Tibial artery (tissue), 4 donors: Measurements from ENCODE around the gene ADARB2.

ENCODE experiments used
- DNase-seq, 2 donors: peaks; one replicate each; pipeline ENCODE4 v3.0.0-alpha.2; 2019
- H3K27ac ChIP-seq, 2 donors: fragments of 200-600 bp; sonication (generic) in 1 of 2; 1 replicate in 1 of 2; 2 replicates in 1 of 2; pipeline ENCODE4 v1.5.1; 2018 to 2019; ENCODE audit warnings: mild to moderate bottlenecking in 1 of 2
- H3K27me3 ChIP-seq, 2 donors: fragments of 200-600 bp; sonication (generic) in 1 of 2; one replicate each; pipeline versions ENCODE4 v1.5.1 to v1.6.0; 2016 to 2019
- H3K36me3 ChIP-seq, 3 donors: fragments of 200-600 bp; sonication (generic) in 2 of 3; one replicate each; pipeline ENCODE4 v1.5.1; 2016 to 2019; ENCODE audit warnings: mild to moderate bottlenecking in 2 of 3
- H3K4me1 ChIP-seq, 4 donors: fragments of 200-600 bp; sonication (generic) in 2 of 4; 1 replicate in 3 of 4; 2 replicates in 1 of 4; pipeline ENCODE4 v1.5.1; 2016 to 2019
- H3K4me3 ChIP-seq, 2 donors: fragments of 200-600 bp; sonication (generic) in 1 of 2; 1 replicate in 1 of 2; 2 replicates in 1 of 2; pipeline ENCODE4 v1.5.1; 2018 to 2019; ENCODE audit warnings: mild to moderate bottlenecking in 2 of 2
- H3K9me3 ChIP-seq, 3 donors: fragments of 200-600 bp; sonication (generic) in 1 of 3; one replicate each; pipeline ENCODE4 v1.5.1; 2016 to 2019
- CTCF ChIP-seq, 2 experiments: fragments of 200-600 bp in 1 of 2; fragments of 450-650 bp in 1 of 2; IDR thresholded peaks; one replicate each; pipeline ENCODE4 v1.5.1; 2017 to 2019; ENCODE audit warnings: antibody characterized with exemption in 2 of 2, mild to moderate bottlenecking in 1 of 2, moderate library complexity in 1 of 2
- intact Hi-C: fragments of 100-400 bp; cut with DNase I; formaldehyde crosslinking; loops from one replicate; pipeline ENCODE4 v1.15.0; 2023; ENCODE audit warnings: low total_unique reads

ADARB2 gene

GRCh38 chr10:1513221-1513620 lies 224.1 kb downstream of the ADARB2 start:
- H3K27me3 ChIP-seq, result peaks cover 0 to 11% of the 10 kb centered on the region in 2 donors

GRCh38 chr10:1509011-1509530 lies 228.3 kb downstream of the ADARB2 start:
- no peak for TF ChIP-seq CTCF (IDR thresholded peaks at IDR 0.05)
- DNase-seq, result no peak
- H3K9me3 ChIP-seq, result peaks cover 0 to 7% (median 0%) of the 10 kb centered on the region in 3 donors
- H3K36me3 ChIP-seq, result no peaks in the 10 kb centered on the region
- intact Hi-C loops, result no loop called here
- no peak overlapping the region for H3K4me3 ChIP-seq
- no peak overlapping the region for H3K27ac ChIP-seq
- H3K4me1 ChIP-seq, result no peaks in the 10 kb centered on the region
- peaks cover 0 to 17% of the 10 kb centered on the region in 2 donors for H3K27me3 ChIP-seq

More at GRCh38 chr10:1513221-1513620, 224.1 kb downstream of the ADARB2 start:
- Histone ChIP-seq H3K4me3 (no peak overlapping the region), H3K27ac (no peak overlapping the region), H3K9me3 (no peaks in the 10 kb centered on the region), H3K36me3 (no peaks in the 10 kb centered on the region), H3K4me1 (no peaks in the 10 kb centered on the region)
- no peak for TF ChIP-seq CTCF (IDR thresholded peaks at IDR 0.05)
- intact Hi-C loops, result no loop called here
- no peak for DNase-seq

GRCh38 chr10:1508096-1508495 lies 229.2 kb downstream of the ADARB2 start:
- intact Hi-C loops, result no loop called here
- DNase-seq, result no peak
- H3K27me3 ChIP-seq, result peaks cover 0 to 14% of the 10 kb centered on the region in 2 donors
- H3K4me3 ChIP-seq, result no peak overlapping the region
- no peak overlapping the region for H3K27ac ChIP-seq
- no peaks in the 10 kb centered on the region for H3K4me1 ChIP-seq
- peaks cover 0 to 7% (median 0%) of the 10 kb centered on the region in 3 donors for H3K9me3 ChIP-seq
- H3K36me3 ChIP-seq, result no peaks in the 10 kb centered on the region
- TF ChIP-seq CTCF (IDR thresholded peaks at IDR 0.05), result no peak

GRCh38 chr10:1507436-1507835 lies 229.9 kb downstream of the ADARB2 start:
- intact Hi-C loops, result no loop called here
- no peak for TF ChIP-seq CTCF (IDR thresholded peaks at IDR 0.05)
- H3K4me1 ChIP-seq, result no peaks in the 10 kb centered on the region

GRCh38 chr10:1504940-1505339 lies 232.4 kb downstream of the ADARB2 start:
- intact Hi-C loops, result no loop called here
- no peak overlapping the region for H3K27ac ChIP-seq
- TF ChIP-seq CTCF (IDR thresholded peaks at IDR 0.05), result no peak
- H3K36me3 ChIP-seq, result no peaks in the 10 kb centered on the region
- no peaks in the 10 kb centered on the region for H3K4me1 ChIP-seq
- no peak overlapping the region for H3K4me3 ChIP-seq
- peaks cover 0 to 7% (median 0%) of the 10 kb centered on the region in 3 donors for H3K9me3 ChIP-seq
- H3K27me3 ChIP-seq, result peaks cover 0 to 6% of the 10 kb centered on the region in 2 donors
- no peak for DNase-seq

More at GRCh38 chr10:1507436-1507835, 229.9 kb downstream of the ADARB2 start:
- peaks cover 0 to 7% (median 0%) of the 10 kb centered on the region in 3 donors for H3K9me3 ChIP-seq
- no peak for DNase-seq
- H3K36me3 ChIP-seq, result no peaks in the 10 kb centered on the region
- H3K27ac ChIP-seq, result no peak overlapping the region
- peaks cover 0 to 12% of the 10 kb centered on the region in 2 donors for H3K27me3 ChIP-seq
- H3K4me3 ChIP-seq, result no peak overlapping the region

GRCh38 chr10:1504286-1504685 lies 233.0 kb downstream of the ADARB2 start:
- Histone ChIP-seq H3K36me3 (no peaks in the 10 kb centered on the region), H3K9me3 (peaks cover 0 to 7% (median 0%) of the 10 kb centered on the region in 3 donors), H3K27ac (no peak overlapping the region), H3K4me1 (no peaks in the 10 kb centered on the region), H3K4me3 (no peak overlapping the region), H3K27me3 (peaks cover 0 to 6% of the 10 kb centered on the region in 2 donors)
- TF ChIP-seq CTCF (IDR thresholded peaks at IDR 0.05), result no peak
- intact Hi-C loops, result no loop called here
- no peak for DNase-seq
